Heart left ventricle (tissue), 16 donors: ENCODE measurements around the gene PRKAR1B. TPM values are rescaled to one million over a fixed set of nuclear protein-coding genes. Genes with fewer than 3 reads are reported as not detected.
"Not testable (repeated sequence)": the region's sequence is repeated elsewhere in the genome, so short reads cannot be mapped to it uniquely, and the experiment has no call there.

ENCODE experiments used
- ATAC-seq, 4 donors: fragments of 200-7000 bp; cut with Tn5 transposase; one replicate each; pipeline ENCODE4 v1.9.1; 2020 to 2022; ENCODE audit warnings: moderate library complexity in 4 of 4, mild to moderate bottlenecking in 3 of 4, moderate number of reproducible peaks in 1 of 4
- DNase-seq, 5 donors: peaks; one replicate each; pipeline ENCODE4 v3.0.0-alpha.2; 2020
- H3K27ac ChIP-seq, 12 donors: fragments of 200-600 bp; sonication (generic) in 4 of 12; one replicate each; pipeline versions ENCODE4 v1.5.0 to v1.8.0; 2016 to 2022; ENCODE audit warnings: mild to moderate bottlenecking in 2 of 12
- H3K27me3 ChIP-seq, 9 donors: fragments of 200-600 bp; sonication (generic) in 2 of 9; one replicate each; pipeline versions ENCODE4 v1.5.1 to v1.8.0; 2016 to 2022; ENCODE audit warnings: mild to moderate bottlenecking in 3 of 9
- H3K36me3 ChIP-seq, 9 donors: fragments of 200-600 bp; sonication (generic) in 2 of 9; one replicate each; pipeline versions ENCODE4 v1.5.0 to v1.8.0; 2018 to 2022; ENCODE audit warnings: mild to moderate bottlenecking in 2 of 9
- H3K4me1 ChIP-seq, 12 donors: fragments of 200-600 bp; sonication (generic) in 4 of 12; one replicate each; pipeline versions ENCODE4 v1.5.0 to v1.8.0; 2016 to 2022; ENCODE audit warnings: mild to moderate bottlenecking in 3 of 12
- H3K4me3 ChIP-seq, 12 donors: fragments of 200-600 bp; sonication (generic) in 4 of 12; one replicate each; pipeline versions ENCODE4 v1.5.0 to v1.8.0; 2017 to 2022; ENCODE audit warnings: mild to moderate bottlenecking in 9 of 12, moderate library complexity in 4 of 12
- H3K9me3 ChIP-seq, 12 donors: fragments of 200-600 bp; sonication (generic) in 4 of 12; one replicate each; pipeline versions ENCODE4 v1.5.0 to v1.8.0; 2016 to 2022; ENCODE audit warnings: mild to moderate bottlenecking in 1 of 12
- POLR2A ChIP-seq, 2 donors: fragments of 450-650 bp; IDR thresholded peaks; one replicate each; pipeline ENCODE4 v1.6.1; 2017; ENCODE audit warnings: antibody characterized with exemption in 2 of 2, mild to moderate bottlenecking in 2 of 2, moderate library complexity in 2 of 2
- WGBS, 4 donors: extraction: QIAGEN DNeasy Blood & Tissue Kit in 2 of 4; methylation state at CpG; one replicate each; pipeline versions ENCODE4 v1.1.5 to v1.1.7; 2013 to 2018; 5-methylcytosine and 5-hydroxymethylcytosine counted together
- intact Hi-C, 10 donors: fragments of 100-400 bp; cut with DNase I; formaldehyde crosslinking; loops; one replicate each; pipeline versions ENCODE4 v1.11.1 to v1.14.2; 2022
- polyA plus RNA-seq, 2 donors: library from polyadenylated mRNA; stranded (reverse); fragments of 200-250 nt; gene quantifications; one replicate each; pipeline ENCODE4 v1.2.3, GENCODE V29; 2013
- total RNA-seq, 9 donors: library from RNA; depleted of rRNA in 2 of 9; stranded (reverse); fragments of >200 nt in 2 of 9; fragmentation: NEBNext Ultra II Directional in 3 of 9; extraction: Animal tissue kit (Norgen Biotek cat#: 25700) in 3 of 9; gene quantifications; one replicate each; pipeline versions ENCODE4 v1.1.0 to v1.2.4, GENCODE V29; 2016 to 2023
- TF ChIP-seq, protein P1 (sequence below), 12 donors: fragments of 200-600 bp; sonication (generic) in 4 of 12; IDR thresholded peaks; one replicate each; pipeline versions ENCODE4 v1.5.0 to v1.8.0; 2018 to 2022; ENCODE audit warnings: antibody characterized with exemption in 12 of 12, mild to moderate bottlenecking in 5 of 12
- donor health status: ischemic (EF 13 %, LVEDD 7.1; RV severe dilation, severe dysfunction).
- donor health status: healthy with polysubstance abuse.
- donor health status: DM: no; HTN: yes; CAD: no.
- donor health status: DM: no; HTN: no; CAD: no.
- donor health status: ischemic (EF 25% LVEDD 6.9; RV normal size, moderate dysfunction).
- donor health status: ischemic (EF 25% LVEDD 5.7; RV mildly dilated, moderate dysfunction).
- donor health status: healthy.
- donor health status: DM: yes; HTN: yes; CAD: no.
- donor health status: ischemic (EF 35%, LVEDD 5.7; RV mildly dilated, moderate dysfunction).
- donor health status: nonischemic (EF 11% LVEDD 7.7; RV severe dilation, severe dysfunction).
- donor health status: DM: yes; HTN: yes; CAD: no.
- donor health status: PGD.
- donor health status: ischemic (EF 29% LVEDD 5.4; RV normal size, mild dysfunction).
- donor health status: nonischemic (EF 23%, LVEDD 6.1; RV moderate dilation, normal function).

The PRKAR1B gene
- total and polyA plus RNA-seq, 11 donors = 4.1 to 22.2 (median 17.9) TPM

DNA sequence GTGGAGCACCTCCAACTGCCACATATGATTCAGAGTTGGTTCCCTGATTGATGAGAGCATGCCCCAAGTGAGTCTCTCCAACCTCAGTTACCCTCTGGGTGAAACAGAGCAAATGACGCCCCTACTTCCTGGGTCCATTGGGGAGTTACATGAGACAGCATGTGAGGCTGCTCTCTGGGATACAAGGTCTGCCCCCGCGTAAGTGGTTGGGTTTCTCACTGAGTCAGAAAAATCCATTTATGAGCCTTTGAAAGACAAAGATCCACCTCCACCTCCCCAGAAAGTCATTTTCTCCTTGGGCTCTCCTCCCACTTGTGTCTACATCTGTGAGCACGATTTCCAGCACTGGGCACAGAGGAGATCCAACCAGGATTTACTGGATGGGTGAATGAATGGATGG is 71.3 kb downstream of the PRKAR1B start:
- TF ChIP-seq, protein P1, sequence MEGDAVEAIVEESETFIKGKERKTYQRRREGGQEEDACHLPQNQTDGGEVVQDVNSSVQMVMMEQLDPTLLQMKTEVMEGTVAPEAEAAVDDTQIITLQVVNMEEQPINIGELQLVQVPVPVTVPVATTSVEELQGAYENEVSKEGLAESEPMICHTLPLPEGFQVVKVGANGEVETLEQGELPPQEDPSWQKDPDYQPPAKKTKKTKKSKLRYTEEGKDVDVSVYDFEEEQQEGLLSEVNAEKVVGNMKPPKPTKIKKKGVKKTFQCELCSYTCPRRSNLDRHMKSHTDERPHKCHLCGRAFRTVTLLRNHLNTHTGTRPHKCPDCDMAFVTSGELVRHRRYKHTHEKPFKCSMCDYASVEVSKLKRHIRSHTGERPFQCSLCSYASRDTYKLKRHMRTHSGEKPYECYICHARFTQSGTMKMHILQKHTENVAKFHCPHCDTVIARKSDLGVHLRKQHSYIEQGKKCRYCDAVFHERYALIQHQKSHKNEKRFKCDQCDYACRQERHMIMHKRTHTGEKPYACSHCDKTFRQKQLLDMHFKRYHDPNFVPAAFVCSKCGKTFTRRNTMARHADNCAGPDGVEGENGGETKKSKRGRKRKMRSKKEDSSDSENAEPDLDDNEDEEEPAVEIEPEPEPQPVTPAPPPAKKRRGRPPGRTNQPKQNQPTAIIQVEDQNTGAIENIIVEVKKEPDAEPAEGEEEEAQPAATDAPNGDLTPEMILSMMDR (IDR thresholded peaks at IDR 0.05) = no peak
- TF ChIP-seq POLR2A (IDR thresholded peaks at IDR 0.05) = no peak
- H3K4me3 ChIP-seq = no peak overlapping the region
- intact Hi-C loops = loop anchor here in 1 of 10 donors (10.0 kb wide), 1 partner anchor 141 kb away; the partner anchor contains the start of gene PDGFA
- WGBS, 4 donors = 96 to 99% (median 98%) methylated on average over 4 of the region's 4 CpGs
- H3K4me1 ChIP-seq = peaks cover 0 to 20% (median 6%) of the 10 kb centered on the region in 12 donors
- ATAC-seq (no peak), DNase-seq (no peak)
- H3K27me3 ChIP-seq = no peaks in the 10 kb centered on the region
- no peaks in the 10 kb centered on the region for H3K9me3 ChIP-seq
- no peak overlapping the region for H3K27ac ChIP-seq
- no peaks in the 10 kb centered on the region for H3K36me3 ChIP-seq

DNA sequence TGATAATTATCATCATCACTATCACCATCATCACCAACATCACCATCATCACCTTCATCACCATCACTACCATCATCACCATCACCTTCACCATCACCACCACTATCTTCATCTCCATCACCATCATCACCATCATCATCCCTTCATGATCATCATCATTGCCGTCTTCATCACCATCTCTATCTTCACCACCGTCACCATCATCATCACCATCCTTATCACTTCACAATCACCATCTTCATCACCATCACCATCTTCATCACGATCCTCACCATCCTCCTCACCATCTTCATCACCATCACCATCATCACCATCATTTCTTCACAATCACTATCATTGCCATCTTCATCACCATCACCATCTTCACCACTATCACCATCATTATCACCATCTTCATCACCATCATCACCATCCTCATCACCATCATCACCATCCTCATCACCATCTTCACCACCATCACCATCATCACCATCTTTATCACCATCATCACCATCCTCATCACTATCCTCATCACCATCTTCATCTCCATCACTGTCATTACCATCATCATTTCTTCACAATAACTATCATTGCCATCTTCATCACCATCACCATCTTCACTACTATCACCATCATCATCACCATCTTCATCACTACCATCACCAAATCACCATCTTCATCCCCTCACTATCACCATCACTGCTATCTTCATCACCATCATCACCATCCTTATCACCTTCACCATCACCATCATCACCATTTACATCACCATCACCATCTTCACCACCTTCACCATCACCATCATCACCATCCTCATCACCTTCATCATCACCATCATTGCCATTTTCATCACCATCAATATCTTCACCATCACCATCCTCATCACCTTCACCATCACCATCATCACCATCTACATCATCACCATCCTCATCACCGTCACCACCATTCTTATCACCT is 73.0 kb downstream of the PRKAR1B start:
- ATAC-seq (no peak), DNase-seq (no peak)
- Histone ChIP-seq H3K27me3 (no peaks in the 10 kb centered on the region), H3K9me3 (no peaks in the 10 kb centered on the region), H3K36me3 (no peaks in the 10 kb centered on the region), H3K27ac (no peak overlapping the region), H3K4me3 (no peak overlapping the region), H3K4me1 (peaks cover 0 to 25% (median 7%) of the 10 kb centered on the region in 12 donors)
- TF ChIP-seq, protein P1 (IDR thresholded peaks at IDR 0.05) = no peak
- TF ChIP-seq POLR2A (IDR thresholded peaks at IDR 0.05) = no peak
- 94 to 98% (median 97%) methylated on average over 4 of the region's 4 CpGs for WGBS, 4 donors
- intact Hi-C loops = loop anchor here in 3 of 10 donors (2.0 to 10.0 kb wide), 3 partner anchors 25 to 139 kb away; partner anchors contain the start of genes DNAAF5 (in 1 of the 3), PDGFA (in 1 of the 3) and PRKAR1B (in 1 of the 3)

DNA sequence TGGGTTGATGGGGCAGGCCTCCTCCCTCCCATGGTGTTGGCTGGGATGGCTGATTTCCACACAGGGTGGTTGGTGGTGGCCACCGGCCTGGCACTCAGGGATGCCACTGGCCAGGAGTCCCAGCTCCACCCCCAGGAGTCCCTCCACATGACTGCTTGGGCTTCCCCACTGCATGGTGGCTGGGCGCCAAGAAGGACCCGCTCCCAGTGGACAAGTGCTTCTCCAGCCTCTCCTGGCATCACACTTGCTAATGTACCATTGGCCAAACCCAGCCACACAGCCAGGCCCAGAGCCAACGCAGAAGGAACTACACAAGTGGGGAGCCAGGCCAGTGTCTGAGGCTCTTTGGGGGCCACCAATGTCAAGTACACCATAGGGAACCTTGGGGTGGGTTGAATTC is 74.2 kb downstream of the PRKAR1B start:
- no peaks in the 10 kb centered on the region for H3K36me3 ChIP-seq
- TF ChIP-seq, protein P1 (IDR thresholded peaks at IDR 0.05) = no peak
- TF ChIP-seq POLR2A (IDR thresholded peaks at IDR 0.05) = no peak
- H3K27me3 ChIP-seq = no peaks in the 10 kb centered on the region
- intact Hi-C loops = loop anchor here in 3 of 10 donors (2.0 to 10.0 kb wide), 3 partner anchors 24 to 138 kb away; partner anchors contain the start of genes DNAAF5 (in 1 of the 3), PDGFA (in 1 of the 3) and PRKAR1B (in 1 of the 3)
- WGBS, 4 donors = 85 to 100% (median 98%) methylated on average over 4 of the region's 4 CpGs
- ATAC-seq (no peak), DNase-seq (peak in 1 of 5 donors; percentile 35)
- peaks cover 0 to 17% (median 4%) of the 10 kb centered on the region in 12 donors for H3K4me1 ChIP-seq
- no peaks in the 10 kb centered on the region for H3K9me3 ChIP-seq
- H3K27ac ChIP-seq = no peak overlapping the region
- H3K4me3 ChIP-seq = no peak overlapping the region

DNA sequence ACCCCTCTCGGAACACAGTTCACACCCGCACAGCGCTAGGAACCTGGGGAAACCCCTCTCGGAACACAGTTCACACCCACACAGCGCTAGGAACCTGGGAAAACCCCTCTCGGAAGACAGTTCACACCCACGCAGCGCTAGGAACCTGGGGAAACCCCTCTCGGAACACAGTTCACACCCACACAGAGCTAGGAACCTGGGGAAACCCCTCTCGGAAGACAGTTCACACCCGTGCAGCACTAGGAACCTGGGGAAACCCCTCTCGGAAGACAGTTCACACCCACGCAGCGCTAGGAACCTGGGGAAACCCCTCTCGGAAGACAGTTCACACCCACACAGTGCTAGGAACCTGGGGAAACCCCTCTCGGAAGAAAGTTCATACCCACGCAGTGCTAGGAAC is 74.9 kb downstream of the PRKAR1B start:
- not testable (repeated sequence) for H3K27me3 ChIP-seq, H3K4me3 ChIP-seq, H3K9me3 ChIP-seq, H3K27ac ChIP-seq, H3K36me3 ChIP-seq, ATAC-seq
- DNase-seq = peak in 1 of 5 donors; percentile 3
- WGBS, 4 donors = 94 to 98% (median 97%) methylated on average over 15 to 17 of the region's 17 CpGs
- peaks cover 0 to 11% (median 2%) of the 10 kb centered on the region in 12 donors for H3K4me1 ChIP-seq
- intact Hi-C loops = loop anchor here in 3 of 10 donors (2.0 to 10.0 kb wide), 3 partner anchors 23 to 137 kb away; partner anchors contain the start of genes DNAAF5 (in 1 of the 3), PDGFA (in 1 of the 3) and PRKAR1B (in 1 of the 3)
